Endodermal cell (in vitro differentiated cells): ENCODE data around the gene NECTIN2. TPM values are rescaled to one million over a fixed set of nuclear protein-coding genes. Genes with fewer than 3 reads are reported as not detected.

Experiments
- DNase-seq: peaks from one replicate; pipeline ENCODE4 v3.0.0-alpha.2; 2017
- H3K27ac ChIP-seq: 2 replicates; pipeline ENCODE4 v1.5.1; 2013; ENCODE audit warnings: mild to moderate bottlenecking, low read depth, low read length, moderate library complexity
- H3K27me3 ChIP-seq: 2 replicates; pipeline ENCODE4 v1.6.1; 2013; ENCODE audit warnings: mild to moderate bottlenecking, low read length, moderate library complexity; ENCODE audit not compliant: insufficient read depth, control insufficient read depth, poor library complexity, severe bottlenecking
- H3K36me3 ChIP-seq: 2 replicates; pipeline ENCODE4 v1.7.0; 2013; ENCODE audit warnings: mild to moderate bottlenecking, low read length, moderate library complexity; ENCODE audit not compliant: control insufficient read depth, insufficient read depth
- H3K4me1 ChIP-seq: one replicate; pipeline ENCODE4 v1.7.0; 2013; ENCODE audit warnings: low read length; ENCODE audit not compliant: control insufficient read depth, insufficient read depth
- H3K4me3 ChIP-seq: 2 replicates; pipeline ENCODE4 v1.5.1; 2013; ENCODE audit warnings: mild to moderate bottlenecking, low read length, moderate library complexity
- H3K9ac ChIP-seq: 2 replicates; pipeline ENCODE4 v1.6.1; 2013; ENCODE audit warnings: mild to moderate bottlenecking, low read length, moderate library complexity; ENCODE audit not compliant: poor library complexity, severe bottlenecking; ENCODE audit errors: extremely low read depth
- H3K9me3 ChIP-seq: 2 replicates; pipeline ENCODE4 v1.6.1; 2013; ENCODE audit warnings: mild to moderate bottlenecking, low read length, moderate library complexity; ENCODE audit not compliant: control insufficient read depth
- H3K27ac Mint-ChIP-seq: 2 replicates; pipeline ENCODE4 v1.8.0; 2020; ENCODE audit warnings: mixed read lengths
- H3K27me3 Mint-ChIP-seq: 2 replicates; pipeline ENCODE4 v1.8.0; 2021; ENCODE audit warnings: mild to moderate bottlenecking, mixed read lengths; ENCODE audit not compliant: insufficient read depth
- H3K36me3 Mint-ChIP-seq: 2 replicates; pipeline ENCODE4 v1.8.0; 2020; ENCODE audit warnings: low read depth, mixed read lengths
- H3K4me1 Mint-ChIP-seq: 2 replicates; pipeline ENCODE4 v1.8.0; 2020; ENCODE audit warnings: mixed read lengths
- H3K4me3 Mint-ChIP-seq: 2 replicates; pipeline ENCODE4 v1.8.0; 2020; ENCODE audit warnings: mild to moderate bottlenecking, moderate library complexity, mixed read lengths
- H3K9me3 Mint-ChIP-seq: 2 replicates; pipeline ENCODE4 v1.8.0; 2020; ENCODE audit warnings: mild to moderate bottlenecking, mixed read lengths
- WGBS, 2 experiments: methylation state at CpG; one replicate each; pipeline versions ENCODE4 v1.1.5 to v1.1.7; 2013; ENCODE audit warnings: missing lambda C conversion rate in 2 of 2, mixed read lengths in 1 of 2; ENCODE audit not compliant: insufficient coverage in 1 of 2, insufficient read length in 1 of 2; 5-methylcytosine and 5-hydroxymethylcytosine counted together
- total RNA-seq, 2 donors: library from RNA; stranded (reverse); fragmentation: NEBNext Ultra II Directional in 1 of 2; extraction: Animal tissue kit (Norgen Biotek cat#: 25700) in 1 of 2; gene quantifications; 2 replicates in 1 of 2; 3 replicates in 1 of 2; pipeline ENCODE4 v1.2.1, GENCODE V29; 2021
- TF ChIP-seq, protein P1 (sequence below): fragments of 200-600 bp; sonication (generic); conservative IDR thresholded peaks from 2 replicates; pipeline ENCODE4 v1.5.0; 2021; ENCODE audit warnings: antibody characterized with exemption, mild to moderate bottlenecking

NECTIN2 gene
- total RNA-seq, 2 donors from 2014 or later: 248 to 260 TPM

DNA sequence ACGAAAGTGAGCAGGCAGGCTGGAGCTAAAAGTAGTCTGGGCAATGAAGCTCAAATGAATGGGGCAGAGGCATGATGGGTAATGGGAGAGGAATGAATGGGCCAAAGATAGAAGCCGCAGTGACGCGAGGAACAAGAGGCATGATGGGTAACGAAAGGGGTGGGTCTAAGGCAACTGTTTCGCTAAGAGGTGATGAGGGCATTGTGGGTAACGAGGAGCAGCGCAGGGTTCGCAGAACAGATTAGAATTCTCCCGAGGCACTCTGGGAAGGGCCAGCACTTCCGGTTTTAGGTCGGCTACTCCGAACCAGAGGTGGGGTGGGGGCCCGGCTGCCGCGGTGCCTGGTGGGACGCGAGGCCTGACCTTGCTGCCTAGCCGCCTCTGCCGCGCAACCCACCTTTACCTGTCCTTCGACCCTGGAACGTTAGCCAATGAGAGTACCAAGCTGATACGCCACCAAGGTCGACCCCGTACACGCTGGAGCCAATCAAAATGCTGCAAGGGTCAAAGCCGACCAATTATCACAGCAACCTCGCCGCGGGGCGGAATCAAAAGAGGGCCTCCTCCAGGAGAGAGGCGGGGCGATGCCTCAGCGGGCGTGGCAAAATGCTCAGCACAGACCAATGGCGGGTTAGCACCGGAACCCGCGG is 44.4 kb downstream of the NECTIN2 start:
- H3K4me3 Mint-ChIP-seq: peak overlapping the region; percentile 79
- peak overlapping the region; percentile 96 for H3K27ac Mint-ChIP-seq
- WGBS, 2 experiments: 0% methylated on average over 29 to 40 of the region's 40 CpGs

DNA sequence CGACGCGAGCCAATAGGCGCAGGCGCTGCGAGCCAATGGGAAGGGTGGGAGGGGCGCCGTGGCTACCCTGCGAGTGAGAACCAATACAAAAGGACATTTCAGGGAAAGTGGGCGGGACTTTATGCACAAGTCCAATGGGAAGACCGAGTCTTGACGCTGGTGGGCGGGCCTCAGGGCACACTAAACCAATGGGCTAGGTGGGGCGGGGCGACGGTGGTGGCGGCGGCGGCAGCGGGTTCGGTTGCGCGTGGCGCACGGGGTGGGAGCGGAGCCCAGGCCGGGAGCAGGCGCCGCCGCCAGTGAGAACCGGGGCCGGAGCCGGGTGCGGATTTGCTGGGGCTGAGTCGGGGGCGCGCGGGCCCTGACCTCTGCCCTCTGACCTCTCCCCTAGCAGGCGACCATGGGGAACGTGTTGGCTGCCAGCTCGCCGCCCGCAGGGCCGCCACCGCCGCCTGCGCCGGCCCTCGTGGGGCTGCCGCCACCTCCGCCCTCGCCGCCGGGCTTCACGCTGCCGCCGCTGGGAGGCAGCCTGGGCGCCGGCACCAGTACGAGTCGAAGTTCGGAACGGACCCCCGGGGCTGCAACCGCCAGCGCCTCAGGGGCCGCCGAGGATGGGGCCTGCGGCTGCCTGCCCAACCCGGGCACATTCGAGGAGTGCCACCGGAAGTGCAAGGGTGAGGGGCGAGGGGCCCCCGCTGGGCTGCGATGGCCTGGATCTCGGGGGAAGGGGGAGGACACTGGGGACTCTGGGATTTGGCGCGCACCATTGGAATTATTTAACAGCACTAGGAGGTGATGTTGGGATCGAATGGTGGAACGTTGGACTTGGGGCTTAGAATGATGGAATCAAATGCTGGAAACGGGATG is 45.2 kb downstream of the NECTIN2 start, which contains the start of gene TOMM40:
TSS of gene TOMM40 (plus strand) at position 239 of the 867 bp plus-strand sequence. CDS start at position 401, 162 bp downstream.
- Histone ChIP-seq H3K27ac (peak within 1 kb of the TSS; percentile 90), H3K9me3 (no peaks in the 10 kb centered on the region), H3K4me1 (no peaks in the 10 kb centered on the region), H3K9ac (peak within 1 kb of the TSS; percentile 89), H3K4me3 (peak within 1 kb of the TSS; percentile 99), H3K27me3 (no peaks in the 10 kb centered on the region), H3K36me3 (peaks cover 63% of the 10 kb centered on the region)
- Mint-ChIP-seq H3K27me3 (no peaks in the 10 kb centered on the region), H3K4me1 (peaks cover 11% of the 10 kb centered on the region), H3K9me3 (no peaks in the 10 kb centered on the region), H3K4me3 (peak within 1 kb of the TSS; percentile 79), H3K27ac (peak within 1 kb of the TSS; percentile 96), H3K36me3 (peaks cover 64% of the 10 kb centered on the region)
- TF ChIP-seq, protein P1, sequence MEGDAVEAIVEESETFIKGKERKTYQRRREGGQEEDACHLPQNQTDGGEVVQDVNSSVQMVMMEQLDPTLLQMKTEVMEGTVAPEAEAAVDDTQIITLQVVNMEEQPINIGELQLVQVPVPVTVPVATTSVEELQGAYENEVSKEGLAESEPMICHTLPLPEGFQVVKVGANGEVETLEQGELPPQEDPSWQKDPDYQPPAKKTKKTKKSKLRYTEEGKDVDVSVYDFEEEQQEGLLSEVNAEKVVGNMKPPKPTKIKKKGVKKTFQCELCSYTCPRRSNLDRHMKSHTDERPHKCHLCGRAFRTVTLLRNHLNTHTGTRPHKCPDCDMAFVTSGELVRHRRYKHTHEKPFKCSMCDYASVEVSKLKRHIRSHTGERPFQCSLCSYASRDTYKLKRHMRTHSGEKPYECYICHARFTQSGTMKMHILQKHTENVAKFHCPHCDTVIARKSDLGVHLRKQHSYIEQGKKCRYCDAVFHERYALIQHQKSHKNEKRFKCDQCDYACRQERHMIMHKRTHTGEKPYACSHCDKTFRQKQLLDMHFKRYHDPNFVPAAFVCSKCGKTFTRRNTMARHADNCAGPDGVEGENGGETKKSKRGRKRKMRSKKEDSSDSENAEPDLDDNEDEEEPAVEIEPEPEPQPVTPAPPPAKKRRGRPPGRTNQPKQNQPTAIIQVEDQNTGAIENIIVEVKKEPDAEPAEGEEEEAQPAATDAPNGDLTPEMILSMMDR: peak; percentile 44
- WGBS, 2 experiments: 0% methylated on average over 40 to 81 of the region's 81 CpGs
- peak; percentile 72 for DNase-seq

More for the DNA sequence above, 44.4 kb downstream of the NECTIN2 start:
- peak overlapping the region; percentile 85 for H3K4me3 ChIP-seq
- peak overlapping the region; percentile 55 for H3K9ac ChIP-seq
- H3K27me3 ChIP-seq: no peaks in the 10 kb centered on the region
- H3K27ac ChIP-seq: peak overlapping the region; percentile 90
- no peaks in the 10 kb centered on the region for H3K4me1 ChIP-seq
- TF ChIP-seq, protein P1: no peak
- Mint-ChIP-seq H3K36me3 (peaks cover 65% of the 10 kb centered on the region), H3K4me1 (peaks cover 11% of the 10 kb centered on the region), H3K27me3 (no peaks in the 10 kb centered on the region), H3K9me3 (no peaks in the 10 kb centered on the region)
- no peaks in the 10 kb centered on the region for H3K9me3 ChIP-seq
- peaks cover 65% of the 10 kb centered on the region for H3K36me3 ChIP-seq
- DNase-seq: peak; percentile 100

DNA sequence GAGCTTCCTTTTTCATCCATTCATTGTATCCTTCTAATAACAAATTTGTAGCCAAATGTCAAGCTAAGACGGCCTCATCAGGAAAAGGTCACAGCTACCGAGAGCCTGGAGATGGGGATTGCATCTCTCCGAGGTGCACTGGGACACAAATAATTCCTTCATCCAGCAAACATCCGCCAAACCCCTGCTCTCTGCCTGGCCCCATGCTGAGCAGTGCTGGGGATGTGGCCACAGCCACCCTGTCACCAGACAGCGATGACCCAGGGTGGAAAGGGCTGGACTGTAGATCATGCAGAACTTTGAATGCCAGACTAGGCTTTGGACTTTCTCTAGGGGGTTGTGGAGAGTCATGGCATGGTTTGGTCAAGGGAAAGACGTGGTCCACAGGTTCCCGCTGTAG is 46.8 kb downstream of the NECTIN2 start:
- no peaks in the 10 kb centered on the region for H3K27me3 ChIP-seq
- DNase-seq: no peak
- Mint-ChIP-seq H3K27ac (peak overlapping the region; percentile 88), H3K27me3 (no peaks in the 10 kb centered on the region), H3K9me3 (no peaks in the 10 kb centered on the region), H3K4me1 (peaks cover 11% of the 10 kb centered on the region), H3K4me3 (peak overlapping the region; percentile 79), H3K36me3 (peaks cover 64% of the 10 kb centered on the region)
- no peak overlapping the region for H3K9ac ChIP-seq
- peak overlapping the region; percentile 99 for H3K4me3 ChIP-seq
- TF ChIP-seq, protein P1: no peak
- 96 to 98% methylated on average over 5 to 7 of the region's 7 CpGs for WGBS, 2 experiments
- no peak overlapping the region for H3K27ac ChIP-seq
- H3K36me3 ChIP-seq: peaks cover 63% of the 10 kb centered on the region
- H3K9me3 ChIP-seq: no peaks in the 10 kb centered on the region
- no peaks in the 10 kb centered on the region for H3K4me1 ChIP-seq
